Activated CD8-positive, alpha-beta memory T cell treated with anti-CD3 and anti-CD28 coated beads for 24 hours (primary cell): ENCODE data around the gene PVR.
"Not testable (repeated sequence)": the region's sequence is repeated elsewhere in the genome, so short reads cannot be mapped to it uniquely, and the experiment has no call there.

Source experiments
- DNase-seq: peaks from one replicate; pipeline ENCODE4 v3.0.0-alpha.2; 2020

Gene PVR

GRCh38 chr19:44703336-44704078, 59.8 kb downstream of the PVR start:
- no peak for DNase-seq

GRCh38 chr19:44704982-44705381, 61.3 kb downstream of the PVR start:
- no peak for DNase-seq

- no peak for DNase-seq
Observed at GRCh38 chr19:44705502-44706010, 61.8 kb downstream of the PVR start.

- no peak for DNase-seq
Observed at GRCh38 chr19:44706506-44707236, 63.0 kb downstream of the PVR start.

GRCh38 chr19:44707794-44708193, 64.1 kb downstream of the PVR start:
- no peak for DNase-seq

- DNase-seq = no peak
Observed at GRCh38 chr19:44708940-44709339, 65.2 kb downstream of the PVR start.

- not testable (repeated sequence) for DNase-seq
Observed at GRCh38 chr19:44709434-44710266, 65.9 kb downstream of the PVR start.

- no peak for DNase-seq
Observed at GRCh38 chr19:44710483-44710882, 66.8 kb downstream of the PVR start.

GRCh38 chr19:44712864-44713515, 69.3 kb downstream of the PVR start:
- no peak for DNase-seq
